AG09309 (cell line): ENCODE measurements around the gene KLK15.
A peak's percentile ranks its signal among the peaks of the same experiment; 100 is the strongest.

Experiments
- DNase-seq: peaks from one replicate; pipeline ENCODE4 v3.0.0-alpha.2; 2010; ENCODE audit warnings: low read depth
- H3K4me3 ChIP-seq: 2 replicates; pipeline ENCODE4 v1.5.1; 2011; ENCODE audit warnings: mild to moderate bottlenecking, low read depth, low read length, moderate library complexity; ENCODE audit not compliant: control insufficient read depth
- TF ChIP-seq, protein P1 (sequence below): IDR thresholded peaks from 2 replicates; pipeline ENCODE4 v1.5.1; 2011; ENCODE audit warnings: mild to moderate bottlenecking, low read depth, low read length, inconsistent platforms; ENCODE audit not compliant: insufficient read depth, control insufficient read depth; ENCODE audit errors: missing control alignments

Gene KLK15

DNA sequence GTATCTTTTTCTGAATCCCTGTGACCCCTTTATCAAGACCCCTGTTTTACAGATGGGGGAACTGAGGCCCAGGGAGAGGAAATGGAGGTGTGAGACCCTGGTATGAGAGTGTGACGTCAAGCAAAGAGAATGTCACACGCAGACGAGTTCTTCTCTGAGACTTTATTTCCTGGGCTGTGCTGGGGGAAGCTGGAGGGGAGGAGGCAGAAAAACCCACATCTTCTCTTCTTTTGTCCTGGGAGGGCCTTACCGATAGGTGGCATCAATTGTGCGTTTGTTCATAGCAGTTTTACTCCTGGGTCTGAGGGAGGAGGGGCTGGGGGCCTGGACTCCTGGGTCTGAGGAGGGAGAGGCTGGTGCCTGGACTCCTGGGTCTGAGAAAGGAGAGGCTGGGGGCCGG lies 4.9 kb upstream of the KLK15 start:
- no peak overlapping the region for H3K4me3 ChIP-seq
- TF ChIP-seq, protein P1, sequence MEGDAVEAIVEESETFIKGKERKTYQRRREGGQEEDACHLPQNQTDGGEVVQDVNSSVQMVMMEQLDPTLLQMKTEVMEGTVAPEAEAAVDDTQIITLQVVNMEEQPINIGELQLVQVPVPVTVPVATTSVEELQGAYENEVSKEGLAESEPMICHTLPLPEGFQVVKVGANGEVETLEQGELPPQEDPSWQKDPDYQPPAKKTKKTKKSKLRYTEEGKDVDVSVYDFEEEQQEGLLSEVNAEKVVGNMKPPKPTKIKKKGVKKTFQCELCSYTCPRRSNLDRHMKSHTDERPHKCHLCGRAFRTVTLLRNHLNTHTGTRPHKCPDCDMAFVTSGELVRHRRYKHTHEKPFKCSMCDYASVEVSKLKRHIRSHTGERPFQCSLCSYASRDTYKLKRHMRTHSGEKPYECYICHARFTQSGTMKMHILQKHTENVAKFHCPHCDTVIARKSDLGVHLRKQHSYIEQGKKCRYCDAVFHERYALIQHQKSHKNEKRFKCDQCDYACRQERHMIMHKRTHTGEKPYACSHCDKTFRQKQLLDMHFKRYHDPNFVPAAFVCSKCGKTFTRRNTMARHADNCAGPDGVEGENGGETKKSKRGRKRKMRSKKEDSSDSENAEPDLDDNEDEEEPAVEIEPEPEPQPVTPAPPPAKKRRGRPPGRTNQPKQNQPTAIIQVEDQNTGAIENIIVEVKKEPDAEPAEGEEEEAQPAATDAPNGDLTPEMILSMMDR, result peak; percentile 11
- DNase-seq, result no peak

DNA sequence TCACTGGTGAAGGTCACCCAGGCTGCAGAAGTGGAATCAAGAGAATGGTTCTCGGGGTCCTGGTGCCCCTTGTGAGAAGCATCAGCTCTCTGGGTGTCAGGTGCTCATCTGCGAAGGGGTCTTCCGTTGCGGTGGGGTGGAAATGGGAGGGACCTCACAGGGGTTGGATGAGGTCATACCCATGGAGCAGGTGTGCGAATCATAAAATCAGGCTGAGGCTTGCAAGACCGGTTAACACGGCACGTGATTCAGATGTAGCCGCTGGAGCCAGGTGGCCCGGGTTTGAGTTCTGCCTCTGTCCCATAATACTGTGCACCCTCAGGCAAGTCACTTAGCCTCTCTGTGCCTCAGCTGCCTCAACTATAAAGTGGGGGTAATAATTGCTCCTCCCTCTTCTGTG lies 3.9 kb upstream of the KLK15 start:
- TF ChIP-seq, protein P1, result no peak
- no peak for DNase-seq
- H3K4me3 ChIP-seq, result no peak overlapping the region

DNA sequence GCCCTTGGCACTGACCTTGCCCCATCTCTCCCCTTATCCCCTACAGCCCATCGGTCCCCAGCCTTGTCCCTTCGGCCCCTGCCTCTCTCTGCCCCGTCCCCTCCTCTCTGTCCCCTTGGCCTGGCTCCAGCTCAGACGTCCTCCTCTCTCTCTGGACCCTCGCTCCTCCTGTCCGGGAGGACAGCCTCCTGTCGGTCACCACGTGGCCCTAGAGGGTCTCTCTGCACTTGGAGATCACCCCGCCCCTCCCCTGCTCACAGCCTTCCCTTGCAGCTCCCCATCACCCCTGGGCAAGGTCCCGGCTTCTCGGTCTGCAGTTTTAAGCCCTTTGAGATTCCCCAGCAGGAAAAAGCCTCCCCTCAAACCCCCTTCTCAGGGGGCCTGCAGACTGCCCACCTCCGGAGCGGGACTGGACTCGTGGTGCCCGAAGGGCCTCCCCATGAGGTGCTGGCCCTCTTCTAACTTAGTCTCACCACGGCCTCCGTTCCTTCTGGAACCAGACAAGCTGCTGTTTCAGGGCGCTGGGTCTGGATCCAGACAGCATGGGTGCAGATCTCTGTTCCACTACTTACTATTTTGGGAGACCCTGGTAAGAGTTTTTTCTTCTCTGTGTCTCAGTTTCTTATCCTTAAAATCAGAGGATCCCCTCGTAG lies 3.3 kb upstream of the KLK15 start:
- TF ChIP-seq, protein P1, result no peak
- DNase-seq, result no peak
- no peak overlapping the region for H3K4me3 ChIP-seq

DNA sequence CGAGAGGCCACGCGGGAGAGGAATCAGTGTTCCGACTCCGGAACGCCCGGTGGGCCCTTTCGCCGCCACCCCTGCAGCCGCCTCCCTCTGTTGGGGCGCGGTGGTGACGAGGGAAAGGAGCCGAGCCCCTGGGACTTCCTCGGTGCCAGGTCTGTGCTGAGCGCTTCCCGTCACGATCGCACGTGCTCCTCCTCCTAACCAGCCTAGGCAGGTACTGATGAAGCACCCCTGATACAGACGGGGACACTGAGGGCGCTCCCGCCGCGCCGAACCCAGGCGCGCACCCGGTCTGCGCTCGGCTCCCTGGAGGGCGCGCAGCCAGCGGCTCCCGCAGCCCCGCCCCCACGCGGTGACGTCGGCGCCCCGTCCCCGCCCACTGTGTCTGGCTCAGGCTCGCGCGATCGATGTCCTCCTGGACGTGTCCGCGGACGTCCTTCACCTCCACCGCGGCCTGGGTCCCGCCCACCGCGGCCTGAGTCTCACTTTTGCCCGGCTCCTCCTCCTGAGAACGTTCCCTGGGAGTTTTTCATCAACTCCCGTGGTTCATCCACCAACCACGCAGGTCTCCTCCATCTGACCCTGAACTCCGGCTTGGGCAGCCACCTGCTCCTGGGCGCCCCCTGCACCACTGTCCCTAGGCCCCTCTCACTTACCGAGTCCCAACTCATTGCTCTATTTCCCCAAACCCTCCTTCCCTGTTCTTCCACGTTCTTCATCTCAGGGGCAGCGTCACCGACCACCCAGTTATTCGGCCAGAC lies 2.6 kb upstream of the KLK15 start:
- peak overlapping the region; percentile 53 for H3K4me3 ChIP-seq
- TF ChIP-seq, protein P1, result no peak
- DNase-seq, result no peak

DNA sequence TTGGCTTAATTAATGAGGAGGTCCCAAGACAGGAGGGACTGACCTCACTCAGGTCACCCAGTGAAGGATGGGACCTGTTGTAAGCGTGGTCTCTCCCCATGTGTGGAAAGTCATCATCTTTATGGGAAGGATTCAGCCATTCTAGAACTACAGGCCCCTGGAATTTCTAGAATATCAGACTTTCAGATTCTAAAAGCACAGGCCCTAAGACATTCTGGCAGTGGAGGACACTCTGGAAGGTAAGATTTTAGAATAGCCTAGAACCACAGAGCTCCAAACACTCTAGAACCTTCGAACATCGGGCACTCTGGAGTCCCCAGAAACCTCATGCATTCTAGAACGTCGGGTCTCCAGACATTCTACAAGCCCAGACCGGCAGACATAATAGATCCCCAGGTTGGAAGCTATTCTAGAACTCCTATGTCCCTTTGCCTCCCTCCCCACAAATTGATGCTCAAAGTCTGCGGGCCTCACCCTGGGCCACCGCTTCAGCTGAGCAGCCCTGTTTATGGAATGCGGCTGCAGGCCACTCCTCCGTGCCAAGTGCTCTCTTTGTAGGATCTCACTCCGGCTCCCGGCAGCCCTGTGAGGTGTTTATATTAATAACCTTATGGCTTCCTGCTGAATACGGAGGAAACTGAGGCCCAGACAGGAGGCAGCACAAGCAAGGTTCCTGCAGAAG lies 1.9 kb upstream of the KLK15 start:
- TF ChIP-seq, protein P1, result no peak
- DNase-seq, result no peak
- peak overlapping the region; percentile 53 for H3K4me3 ChIP-seq

DNA sequence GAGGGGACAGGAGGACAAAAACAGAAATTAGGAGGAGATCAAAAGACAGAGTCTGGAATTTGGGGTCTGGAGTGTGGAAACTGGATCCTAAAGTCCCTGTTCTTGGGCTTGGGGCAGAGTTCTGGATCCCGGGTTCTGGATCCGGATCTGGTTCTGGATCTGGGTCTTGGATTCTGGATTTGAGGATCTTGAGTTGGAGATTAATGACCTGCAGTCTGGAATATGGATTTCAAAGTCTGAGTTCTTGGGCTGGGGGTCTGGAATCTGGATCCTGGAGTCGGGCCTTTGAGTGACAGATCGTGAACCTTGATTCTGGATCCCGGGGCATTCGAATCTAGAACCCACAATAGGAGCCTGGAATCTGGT lies 411 bp upstream of the KLK15 start:
- no peak overlapping the region for H3K4me3 ChIP-seq
- DNase-seq, result no peak
- TF ChIP-seq, protein P1, result no peak
